SK-N-SH treated with all-trans-retinoic acid at 6 μM for 48 hours (cell line): Measurements from ENCODE around the gene NIFK.

ENCODE experiments used
- ATAC-seq: fragments of 200-7000 bp; cut with Tn5 transposase; 3 replicates; pipeline ENCODE4 v1.9.1; 2020; ENCODE audit warnings: mild to moderate bottlenecking, moderate library complexity
- ARNTL ChIP-seq: fragments of 450-650 bp; formaldehyde crosslinking; IDR thresholded peaks from 2 replicates; pipeline ENCODE4 v1.5.0; 2020; ENCODE audit warnings: low read depth, mild to moderate bottlenecking, moderate library complexity, borderline replicate concordance
- BACH2 ChIP-seq: fragments of 250-450 bp; sonication (Bioruptor Pico); IDR thresholded peaks from 2 replicates; pipeline ENCODE4 v1.9.0; 2021; ENCODE audit warnings: mild to moderate bottlenecking, borderline replicate concordance
- ESRRG ChIP-seq: fragments of 250-450 bp; sonication (Bioruptor Pico); IDR thresholded peaks from 2 replicates; pipeline ENCODE4 v1.6.1; 2021; ENCODE audit warnings: mild to moderate bottlenecking
- GLIS3 ChIP-seq: fragments of 250-450 bp; sonication (Bioruptor Pico); IDR thresholded peaks from 2 replicates; pipeline ENCODE4 v1.5.0; 2020; ENCODE audit warnings: mild to moderate bottlenecking, moderate library complexity
- ISL1 ChIP-seq: fragments of 250-450 bp; sonication (Bioruptor Pico); IDR thresholded peaks from 2 replicates; pipeline ENCODE4 v2.1.2; 2022; ENCODE audit warnings: mild to moderate bottlenecking, moderate library complexity
- OSR1 ChIP-seq: fragments of 250-450 bp; sonication (Bioruptor Pico); IDR thresholded peaks from 2 replicates; pipeline ENCODE4 v1.8.0; 2022; ENCODE audit warnings: moderate library complexity, mild to moderate bottlenecking, inconsistent platforms
- PPARA ChIP-seq: fragments of 250-450 bp; sonication (Bioruptor Pico); IDR thresholded peaks from 2 replicates; pipeline ENCODE4 v1.5.0; 2020; ENCODE audit warnings: mild to moderate bottlenecking, borderline replicate concordance
- RARB ChIP-seq: fragments of 250-450 bp; sonication (Bioruptor Pico); IDR thresholded peaks from 2 replicates; pipeline ENCODE4 v1.8.0; 2021; ENCODE audit warnings: mild to moderate bottlenecking, moderate library complexity
- SNAI2 ChIP-seq: fragments of 250-450 bp; sonication (Bioruptor Pico); IDR thresholded peaks from 2 replicates; pipeline ENCODE4 v1.5.0; 2020; ENCODE audit warnings: mild to moderate bottlenecking, moderate library complexity
- TCF4 ChIP-seq: fragments of 250-450 bp; sonication (Bioruptor Pico); IDR thresholded peaks from 2 replicates; pipeline ENCODE4 v1.8.0; 2021; ENCODE audit warnings: mild to moderate bottlenecking, moderate library complexity, borderline replicate concordance
- TOX ChIP-seq: fragments of 250-450 bp; sonication (Bioruptor Pico); IDR thresholded peaks from 2 replicates; pipeline ENCODE4 v1.8.0; 2021; ENCODE audit warnings: mild to moderate bottlenecking, moderate library complexity, borderline replicate concordance
- ZC3H10 ChIP-seq: fragments of 250-450 bp; sonication (Bioruptor Pico); IDR thresholded peaks from 2 replicates; pipeline ENCODE4 v1.5.1; 2021; ENCODE audit warnings: mild to moderate bottlenecking, moderate library complexity
- ZFP3 ChIP-seq: fragments of 250-450 bp; sonication (Bioruptor Pico); IDR thresholded peaks from 2 replicates; pipeline ENCODE4 v1.5.0; 2020; ENCODE audit warnings: mild to moderate bottlenecking, moderate library complexity
- ZFP30 ChIP-seq: fragments of 450-650 bp; formaldehyde crosslinking; IDR thresholded peaks from 2 replicates; pipeline ENCODE4 v1.5.0; 2022; ENCODE audit warnings: mild to moderate bottlenecking, moderate library complexity
- ZNF70 ChIP-seq: fragments of 450-650 bp; formaldehyde crosslinking; IDR thresholded peaks from 2 replicates; pipeline ENCODE4 v1.5.0; 2020; ENCODE audit warnings: mild to moderate bottlenecking, moderate library complexity
- ZNF8 ChIP-seq: fragments of 450-650 bp; formaldehyde crosslinking; IDR thresholded peaks from 2 replicates; pipeline ENCODE4 v1.5.0; 2020; ENCODE audit warnings: mild to moderate bottlenecking, moderate library complexity
- TF ChIP-seq, protein P1 (sequence below): fragments of 250-450 bp; sonication (Bioruptor Pico); IDR thresholded peaks from 2 replicates; pipeline ENCODE4 v1.8.0; 2020; ENCODE audit warnings: mild to moderate bottlenecking, moderate library complexity, borderline replicate concordance
- TF ChIP-seq, protein P2 (sequence below): fragments of 250-450 bp; sonication (Bioruptor Pico); IDR thresholded peaks from 2 replicates; pipeline ENCODE4 v1.5.1; 2020; ENCODE audit warnings: low read depth, mild to moderate bottlenecking, moderate library complexity
- TF ChIP-seq, protein P3 (sequence below): fragments of 250-450 bp; sonication (Bioruptor Pico); IDR thresholded peaks from 2 replicates; pipeline ENCODE4 v1.5.0; 2020; ENCODE audit warnings: mild to moderate bottlenecking, moderate library complexity
- TF ChIP-seq, protein P4 (sequence below): fragments of 250-450 bp; sonication (Bioruptor Pico); IDR thresholded peaks from 2 replicates; pipeline ENCODE4 v1.8.0; 2021; ENCODE audit warnings: low read depth, mild to moderate bottlenecking, moderate library complexity, borderline replicate concordance
- TF ChIP-seq, protein P5 (sequence below): fragments of 250-450 bp; sonication (Bioruptor Pico); IDR thresholded peaks from 2 replicates; pipeline ENCODE4 v1.5.1; 2021; ENCODE audit warnings: mild to moderate bottlenecking, moderate library complexity

NIFK gene

DNA sequence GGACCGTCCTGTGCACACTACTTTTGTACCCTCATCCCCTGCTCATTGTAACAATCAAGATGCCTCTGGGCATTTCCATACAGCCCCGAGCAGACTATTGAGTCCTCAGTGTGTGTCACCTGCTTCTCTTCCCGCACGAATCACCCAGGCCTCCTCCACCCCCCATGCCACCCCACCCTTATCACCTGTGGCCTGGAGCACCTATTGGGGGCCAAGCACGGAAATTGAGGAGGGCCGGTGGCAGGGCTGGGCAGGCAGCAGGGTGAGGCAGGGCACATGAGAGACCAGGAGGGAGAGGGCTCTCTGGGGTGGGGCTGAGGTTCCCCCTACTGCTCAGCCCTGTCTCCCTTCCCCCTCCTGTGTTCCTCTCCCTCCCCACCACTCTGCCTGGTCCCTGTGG, 4.3 kb upstream of the NIFK start:
- ATAC-seq, result no peak

DNA sequence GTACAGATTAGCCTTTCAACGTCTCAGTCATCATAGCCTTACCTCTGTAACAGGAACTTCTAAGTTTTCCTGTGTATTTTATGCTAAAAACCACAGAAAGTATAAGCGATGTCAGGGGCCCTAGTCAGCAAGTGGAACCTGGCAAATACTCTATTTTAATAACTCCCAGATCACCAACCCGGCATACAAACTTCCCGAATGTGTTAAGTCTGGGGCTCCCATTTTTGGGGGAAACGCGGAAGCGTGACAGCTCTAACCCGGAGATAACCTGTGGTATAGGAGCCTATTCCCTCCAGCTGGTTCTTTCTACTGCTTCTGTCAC, 574 bp downstream of the NIFK start:
- peak; percentile 0; the same call in 1 of the 3 replicates for ATAC-seq

More for the DNA sequence above, 4.3 kb upstream of the NIFK start:
- TF ChIP-seq OSR1 (CRISPR knock-in tag) (no peak), ESRRG (CRISPR knock-in tag) (no peak), ISL1 (CRISPR knock-in tag) (no peak), ZNF8 (CRISPR knock-in tag) (no peak), ARNTL (no peak), PPARA (CRISPR knock-in tag) (no peak), ZC3H10 (no peak), TOX (CRISPR knock-in tag) (no peak), SNAI2 (no peak), ZFP30 (no peak)
- TF ChIP-seq, protein P1, sequence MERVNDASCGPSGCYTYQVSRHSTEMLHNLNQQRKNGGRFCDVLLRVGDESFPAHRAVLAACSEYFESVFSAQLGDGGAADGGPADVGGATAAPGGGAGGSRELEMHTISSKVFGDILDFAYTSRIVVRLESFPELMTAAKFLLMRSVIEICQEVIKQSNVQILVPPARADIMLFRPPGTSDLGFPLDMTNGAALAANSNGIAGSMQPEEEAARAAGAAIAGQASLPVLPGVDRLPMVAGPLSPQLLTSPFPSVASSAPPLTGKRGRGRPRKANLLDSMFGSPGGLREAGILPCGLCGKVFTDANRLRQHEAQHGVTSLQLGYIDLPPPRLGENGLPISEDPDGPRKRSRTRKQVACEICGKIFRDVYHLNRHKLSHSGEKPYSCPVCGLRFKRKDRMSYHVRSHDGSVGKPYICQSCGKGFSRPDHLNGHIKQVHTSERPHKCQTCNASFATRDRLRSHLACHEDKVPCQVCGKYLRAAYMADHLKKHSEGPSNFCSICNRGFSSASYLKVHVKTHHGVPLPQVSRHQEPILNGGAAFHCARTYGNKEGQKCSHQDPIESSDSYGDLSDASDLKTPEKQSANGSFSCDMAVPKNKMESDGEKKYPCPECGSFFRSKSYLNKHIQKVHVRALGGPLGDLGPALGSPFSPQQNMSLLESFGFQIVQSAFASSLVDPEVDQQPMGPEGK (CRISPR knock-in tag), result no peak
- TF ChIP-seq, protein P2, sequence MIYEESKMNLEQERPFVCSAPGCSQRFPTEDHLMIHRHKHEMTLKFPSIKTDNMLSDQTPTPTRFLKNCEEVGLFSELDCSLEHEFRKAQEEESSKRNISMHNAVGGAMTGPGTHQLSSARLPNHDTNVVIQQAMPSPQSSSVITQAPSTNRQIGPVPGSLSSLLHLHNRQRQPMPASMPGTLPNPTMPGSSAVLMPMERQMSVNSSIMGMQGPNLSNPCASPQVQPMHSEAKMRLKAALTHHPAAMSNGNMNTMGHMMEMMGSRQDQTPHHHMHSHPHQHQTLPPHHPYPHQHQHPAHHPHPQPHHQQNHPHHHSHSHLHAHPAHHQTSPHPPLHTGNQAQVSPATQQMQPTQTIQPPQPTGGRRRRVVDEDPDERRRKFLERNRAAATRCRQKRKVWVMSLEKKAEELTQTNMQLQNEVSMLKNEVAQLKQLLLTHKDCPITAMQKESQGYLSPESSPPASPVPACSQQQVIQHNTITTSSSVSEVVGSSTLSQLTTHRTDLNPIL (CRISPR knock-in tag), result no peak
- TF ChIP-seq, protein P3, sequence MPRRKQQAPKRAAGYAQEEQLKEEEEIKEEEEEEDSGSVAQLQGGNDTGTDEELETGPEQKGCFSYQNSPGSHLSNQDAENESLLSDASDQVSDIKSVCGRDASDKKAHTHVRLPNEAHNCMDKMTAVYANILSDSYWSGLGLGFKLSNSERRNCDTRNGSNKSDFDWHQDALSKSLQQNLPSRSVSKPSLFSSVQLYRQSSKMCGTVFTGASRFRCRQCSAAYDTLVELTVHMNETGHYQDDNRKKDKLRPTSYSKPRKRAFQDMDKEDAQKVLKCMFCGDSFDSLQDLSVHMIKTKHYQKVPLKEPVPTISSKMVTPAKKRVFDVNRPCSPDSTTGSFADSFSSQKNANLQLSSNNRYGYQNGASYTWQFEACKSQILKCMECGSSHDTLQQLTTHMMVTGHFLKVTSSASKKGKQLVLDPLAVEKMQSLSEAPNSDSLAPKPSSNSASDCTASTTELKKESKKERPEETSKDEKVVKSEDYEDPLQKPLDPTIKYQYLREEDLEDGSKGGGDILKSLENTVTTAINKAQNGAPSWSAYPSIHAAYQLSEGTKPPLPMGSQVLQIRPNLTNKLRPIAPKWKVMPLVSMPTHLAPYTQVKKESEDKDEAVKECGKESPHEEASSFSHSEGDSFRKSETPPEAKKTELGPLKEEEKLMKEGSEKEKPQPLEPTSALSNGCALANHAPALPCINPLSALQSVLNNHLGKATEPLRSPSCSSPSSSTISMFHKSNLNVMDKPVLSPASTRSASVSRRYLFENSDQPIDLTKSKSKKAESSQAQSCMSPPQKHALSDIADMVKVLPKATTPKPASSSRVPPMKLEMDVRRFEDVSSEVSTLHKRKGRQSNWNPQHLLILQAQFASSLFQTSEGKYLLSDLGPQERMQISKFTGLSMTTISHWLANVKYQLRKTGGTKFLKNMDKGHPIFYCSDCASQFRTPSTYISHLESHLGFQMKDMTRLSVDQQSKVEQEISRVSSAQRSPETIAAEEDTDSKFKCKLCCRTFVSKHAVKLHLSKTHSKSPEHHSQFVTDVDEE (CRISPR knock-in tag), result no peak
- TF ChIP-seq, protein P4, sequence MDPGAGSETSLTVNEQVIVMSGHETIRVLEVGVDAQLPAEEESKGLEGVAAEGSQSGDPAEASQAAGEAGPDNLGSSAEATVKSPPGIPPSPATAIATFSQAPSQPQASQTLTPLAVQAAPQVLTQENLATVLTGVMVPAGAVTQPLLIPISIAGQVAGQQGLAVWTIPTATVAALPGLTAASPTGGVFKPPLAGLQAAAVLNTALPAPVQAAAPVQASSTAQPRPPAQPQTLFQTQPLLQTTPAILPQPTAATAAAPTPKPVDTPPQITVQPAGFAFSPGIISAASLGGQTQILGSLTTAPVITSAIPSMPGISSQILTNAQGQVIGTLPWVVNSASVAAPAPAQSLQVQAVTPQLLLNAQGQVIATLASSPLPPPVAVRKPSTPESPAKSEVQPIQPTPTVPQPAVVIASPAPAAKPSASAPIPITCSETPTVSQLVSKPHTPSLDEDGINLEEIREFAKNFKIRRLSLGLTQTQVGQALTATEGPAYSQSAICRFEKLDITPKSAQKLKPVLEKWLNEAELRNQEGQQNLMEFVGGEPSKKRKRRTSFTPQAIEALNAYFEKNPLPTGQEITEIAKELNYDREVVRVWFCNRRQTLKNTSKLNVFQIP (CRISPR knock-in tag), result no peak

More for the DNA sequence above, 574 bp downstream of the NIFK start:
- TF ChIP-seq, protein P3 (CRISPR knock-in tag), result no peak
- TF ChIP-seq SNAI2 (no peak), ZNF70 (CRISPR knock-in tag) (no peak), RARB (CRISPR knock-in tag) (no peak), TOX (CRISPR knock-in tag) (no peak), GLIS3 (no peak), ZFP3 (CRISPR knock-in tag) (no peak), TCF4 (CRISPR knock-in tag) (no peak), ZFP30 (no peak), BACH2 (no peak), ISL1 (CRISPR knock-in tag) (no peak), ZNF8 (CRISPR knock-in tag) (no peak), ARNTL (no peak)
- TF ChIP-seq, protein P5, sequence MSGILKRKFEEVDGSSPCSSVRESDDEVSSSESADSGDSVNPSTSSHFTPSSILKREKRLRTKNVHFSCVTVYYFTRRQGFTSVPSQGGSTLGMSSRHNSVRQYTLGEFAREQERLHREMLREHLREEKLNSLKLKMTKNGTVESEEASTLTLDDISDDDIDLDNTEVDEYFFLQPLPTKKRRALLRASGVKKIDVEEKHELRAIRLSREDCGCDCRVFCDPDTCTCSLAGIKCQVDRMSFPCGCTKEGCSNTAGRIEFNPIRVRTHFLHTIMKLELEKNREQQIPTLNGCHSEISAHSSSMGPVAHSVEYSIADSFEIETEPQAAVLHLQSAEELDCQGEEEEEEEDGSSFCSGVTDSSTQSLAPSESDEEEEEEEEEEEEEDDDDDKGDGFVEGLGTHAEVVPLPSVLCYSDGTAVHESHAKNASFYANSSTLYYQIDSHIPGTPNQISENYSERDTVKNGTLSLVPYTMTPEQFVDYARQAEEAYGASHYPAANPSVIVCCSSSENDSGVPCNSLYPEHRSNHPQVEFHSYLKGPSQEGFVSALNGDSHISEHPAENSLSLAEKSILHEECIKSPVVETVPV, result no peak
- TF ChIP-seq, protein P4 (CRISPR knock-in tag), result no peak
